NCI-H460 (cell line): ENCODE measurements around the gene ADCY3. TPM values are rescaled to one million over a fixed set of nuclear protein-coding genes. Genes with fewer than 3 reads are reported as not detected.

Source experiments
- DNase-seq: peaks from one replicate; pipeline ENCODE4 v3.0.0-alpha.2; 2016; ENCODE audit warnings: low read depth; ENCODE audit errors: extremely low read depth
- total RNA-seq: library from RNA; depleted of rRNA; stranded (reverse); fragments of >200 nt; shearing (Covaris generic); gene quantifications from 2 replicates; pipeline ENCODE4 v1.2.3, GENCODE V29; 2014

ADCY3 gene
- total RNA-seq, 1 experiment from 2014 or later: 35.9 TPM

- no peak for DNase-seq
These were observed 41.7 kb downstream of the ADCY3 start for GRCh38 chr2:24878341-24878740.

GRCh38 chr2:24877646-24878045, 42.4 kb downstream of the ADCY3 start:
- no peak for DNase-seq

- DNase-seq: no peak
These were observed 43.0 kb downstream of the ADCY3 start for GRCh38 chr2:24877067-24877466.

GRCh38 chr2:24875901-24876300, 44.1 kb downstream of the ADCY3 start:
- no peak for DNase-seq

GRCh38 chr2:24875272-24875671, 44.8 kb downstream of the ADCY3 start:
- no peak for DNase-seq

- no peak for DNase-seq
These were observed 46.0 kb downstream of the ADCY3 start for GRCh38 chr2:24874035-24874434.

GRCh38 chr2:24873619-24874018, 46.4 kb downstream of the ADCY3 start:
- DNase-seq: no peak

GRCh38 chr2:24872344-24873115, 47.5 kb downstream of the ADCY3 start:
- no peak for DNase-seq

- no peak for DNase-seq
These were observed 48.1 kb downstream of the ADCY3 start for GRCh38 chr2:24871852-24872333.

GRCh38 chr2:24870891-24871705, 48.9 kb downstream of the ADCY3 start:
- no peak for DNase-seq

- DNase-seq: no peak
These were observed 49.6 kb downstream of the ADCY3 start for GRCh38 chr2:24870440-24870839.

GRCh38 chr2:24866946-24867345, 53.1 kb downstream of the ADCY3 start:
- DNase-seq: no peak

- DNase-seq: no peak
These were observed 56.4 kb downstream of the ADCY3 start for GRCh38 chr2:24863641-24864040.

- no peak for DNase-seq
These were observed 58.5 kb downstream of the ADCY3 start for GRCh38 chr2:24861500-24861899.

GRCh38 chr2:24860631-24861030, 59.4 kb downstream of the ADCY3 start:
- no peak for DNase-seq

GRCh38 chr2:24859968-24860600, 60.0 kb downstream of the ADCY3 start:
- no peak for DNase-seq

- DNase-seq: no peak
These were observed 61.0 kb downstream of the ADCY3 start for GRCh38 chr2:24858996-24859395.

- DNase-seq: no peak
These were observed 62.3 kb downstream of the ADCY3 start for GRCh38 chr2:24857746-24858145.

- DNase-seq: no peak
These were observed 63.2 kb downstream of the ADCY3 start for GRCh38 chr2:24856791-24857211.

GRCh38 chr2:24855726-24856125, 64.3 kb downstream of the ADCY3 start:
- no peak for DNase-seq

GRCh38 chr2:24855022-24855622, 64.9 kb downstream of the ADCY3 start:
- DNase-seq: no peak
